ENCODE data around the gene ZNF560.

DNA sequence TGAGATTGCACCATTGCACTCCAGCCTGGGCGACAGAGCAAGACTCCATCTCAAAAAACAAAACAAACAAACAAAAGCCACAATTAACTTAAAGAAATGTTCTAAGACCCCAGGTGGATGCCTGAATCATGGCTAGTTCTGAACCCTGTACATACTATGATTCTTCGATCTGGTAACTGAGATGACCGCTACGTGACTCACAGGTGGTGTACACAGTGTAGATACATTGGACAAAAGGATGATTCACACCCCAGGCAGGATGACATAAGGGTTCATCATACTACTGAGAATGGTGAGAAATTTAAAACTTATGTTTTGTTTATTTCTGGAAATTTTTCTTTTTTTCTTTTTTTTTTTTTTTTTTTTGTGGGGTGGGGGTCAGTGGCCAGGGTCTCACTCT is 33.5 kb upstream of the ZNF560 start:
- TF ChIP-seq, protein P1, sequence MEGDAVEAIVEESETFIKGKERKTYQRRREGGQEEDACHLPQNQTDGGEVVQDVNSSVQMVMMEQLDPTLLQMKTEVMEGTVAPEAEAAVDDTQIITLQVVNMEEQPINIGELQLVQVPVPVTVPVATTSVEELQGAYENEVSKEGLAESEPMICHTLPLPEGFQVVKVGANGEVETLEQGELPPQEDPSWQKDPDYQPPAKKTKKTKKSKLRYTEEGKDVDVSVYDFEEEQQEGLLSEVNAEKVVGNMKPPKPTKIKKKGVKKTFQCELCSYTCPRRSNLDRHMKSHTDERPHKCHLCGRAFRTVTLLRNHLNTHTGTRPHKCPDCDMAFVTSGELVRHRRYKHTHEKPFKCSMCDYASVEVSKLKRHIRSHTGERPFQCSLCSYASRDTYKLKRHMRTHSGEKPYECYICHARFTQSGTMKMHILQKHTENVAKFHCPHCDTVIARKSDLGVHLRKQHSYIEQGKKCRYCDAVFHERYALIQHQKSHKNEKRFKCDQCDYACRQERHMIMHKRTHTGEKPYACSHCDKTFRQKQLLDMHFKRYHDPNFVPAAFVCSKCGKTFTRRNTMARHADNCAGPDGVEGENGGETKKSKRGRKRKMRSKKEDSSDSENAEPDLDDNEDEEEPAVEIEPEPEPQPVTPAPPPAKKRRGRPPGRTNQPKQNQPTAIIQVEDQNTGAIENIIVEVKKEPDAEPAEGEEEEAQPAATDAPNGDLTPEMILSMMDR (IDR thresholded peaks at IDR 0.05) = no peak
- no peak for TF ChIP-seq POLR2A (IDR thresholded peaks at IDR 0.05)

Measured in gastroesophageal sphincter (tissue), 3 donors.